GM21529 (cell line): ENCODE data around the gene INPP5A.

Experiments
- ATAC-seq: cut with Tn5 transposase; IDR thresholded peaks from one replicate; pipeline ENCODE4 v1.9.1; 2021; ENCODE audit not compliant: unreplicated experiment

INPP5A gene

GRCh38 chr10:132827861-132828539 is 290.4 kb downstream of the INPP5A start:
- ATAC-seq, result no peak

- ATAC-seq, result no peak
Measured at GRCh38 chr10:132828681-132829080, 291.1 kb downstream of the INPP5A start.

- no peak for ATAC-seq
Measured at GRCh38 chr10:132829403-132829802, 291.8 kb downstream of the INPP5A start.

DNA sequence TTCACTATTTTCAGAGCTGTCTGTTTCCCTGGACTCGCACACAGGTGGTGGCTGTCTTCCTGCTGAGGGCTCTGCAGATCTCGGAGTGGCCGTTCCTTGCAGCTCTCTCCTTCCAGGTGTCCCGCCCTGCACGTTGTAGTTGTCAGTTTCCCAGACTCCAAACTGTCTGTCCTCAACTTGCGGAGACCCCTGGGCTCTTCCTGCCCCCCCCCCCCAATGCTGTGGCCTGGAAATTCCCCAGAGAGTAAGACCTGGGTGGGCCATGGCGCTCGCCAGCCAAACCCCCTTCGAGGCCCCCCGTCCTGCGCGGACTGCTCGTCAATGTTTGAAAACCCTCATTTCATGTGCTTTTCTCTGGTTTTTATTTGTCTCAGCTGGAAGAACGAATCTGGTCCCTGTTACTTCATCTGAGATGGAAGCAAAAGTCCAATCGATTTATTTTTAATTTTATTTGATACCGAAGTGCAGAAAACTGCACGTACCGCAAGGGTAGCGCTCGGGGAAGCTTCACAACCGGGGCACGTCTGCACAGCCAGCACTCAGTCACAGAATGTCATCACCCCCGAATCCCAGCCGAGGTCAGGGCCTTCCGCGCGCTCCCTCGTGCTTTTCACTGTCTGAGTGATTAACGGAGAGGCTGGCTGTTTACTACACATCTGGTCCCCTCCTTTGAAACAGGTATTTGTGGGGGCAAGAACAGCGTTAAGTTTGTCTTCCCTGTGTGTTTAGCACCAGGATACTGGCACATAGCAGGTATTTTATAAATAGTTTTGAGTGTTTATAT is 294.8 kb downstream of the INPP5A start:
- ATAC-seq, result no peak
